CD4-positive, alpha-beta T cell treated with Interleukin-4 for 4 hours (primary cell): ENCODE measurements around the gene IFITM1.

Source experiments
- DNase-seq: peaks from one replicate; pipeline ENCODE4 v3.0.0-alpha.2; 2020

The IFITM1 gene

DNA sequence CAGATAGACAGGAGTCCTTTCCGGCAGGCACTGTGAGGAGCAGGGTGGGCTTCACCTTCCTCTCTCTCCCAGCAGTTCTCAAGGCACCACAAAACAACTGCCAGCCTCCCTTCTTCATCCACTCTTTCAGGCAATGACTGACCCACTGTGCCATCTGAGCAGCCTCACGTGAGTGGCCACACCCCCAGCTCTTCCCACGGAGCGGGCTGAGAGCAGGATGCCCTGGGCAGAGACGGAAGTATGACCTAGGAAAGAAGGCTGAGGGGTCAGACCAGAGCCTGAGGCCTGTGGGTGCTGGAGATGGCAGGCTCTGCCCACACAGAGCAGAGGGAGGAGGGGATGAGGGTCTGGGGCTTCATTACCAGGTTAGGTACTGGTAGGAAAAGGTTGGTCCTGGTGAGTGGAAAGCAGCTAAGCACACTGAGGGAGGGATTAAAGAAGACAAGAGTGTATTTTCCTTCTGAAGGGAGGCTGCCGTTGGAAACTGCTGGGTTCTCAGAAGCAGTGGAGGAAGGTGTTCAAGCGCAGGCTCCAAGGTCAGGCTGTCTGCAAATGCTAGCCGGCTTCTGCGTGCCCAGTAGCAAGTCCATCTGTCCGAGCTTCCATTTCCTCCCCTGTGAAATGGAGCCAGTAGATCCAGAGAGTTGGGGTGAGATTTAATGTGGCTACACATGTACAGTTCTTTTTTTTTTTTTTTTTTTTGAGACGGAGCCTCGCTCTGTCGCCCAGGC, 31.0 kb upstream of the IFITM1 start:
- no peak for DNase-seq

DNA sequence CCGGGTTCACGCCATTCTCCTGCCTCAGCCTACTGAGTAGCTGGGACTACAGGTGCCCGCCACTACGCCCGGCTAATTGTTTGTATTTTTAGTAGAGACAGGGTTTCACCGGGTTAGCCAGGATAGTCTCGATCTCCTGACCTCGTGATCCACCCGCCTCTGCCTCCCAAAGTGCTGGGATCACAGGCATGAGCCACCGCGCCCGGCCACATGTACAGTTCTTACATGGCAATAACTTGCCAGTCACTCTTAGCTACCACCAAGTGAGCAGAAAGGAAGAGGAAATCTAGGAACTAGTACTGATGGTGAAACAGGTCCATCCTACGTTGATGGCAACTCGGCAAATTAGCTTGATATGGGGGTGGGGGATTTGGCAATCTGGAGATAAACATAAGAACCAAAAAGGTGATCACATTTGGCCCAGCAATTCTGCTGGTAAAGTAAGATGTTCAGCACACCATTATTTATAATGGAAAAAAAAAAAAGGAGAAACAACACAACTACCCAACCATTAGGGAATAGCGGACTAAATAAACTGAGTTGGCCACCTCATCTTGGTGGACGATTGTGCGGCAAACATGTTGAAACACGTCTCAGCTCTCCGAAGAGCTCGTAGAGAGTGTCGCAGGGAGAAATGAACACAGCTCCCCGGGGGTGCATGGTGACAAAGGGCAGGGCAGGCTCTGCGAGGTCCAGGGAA, 30.3 kb upstream of the IFITM1 start:
- DNase-seq: no peak

DNA sequence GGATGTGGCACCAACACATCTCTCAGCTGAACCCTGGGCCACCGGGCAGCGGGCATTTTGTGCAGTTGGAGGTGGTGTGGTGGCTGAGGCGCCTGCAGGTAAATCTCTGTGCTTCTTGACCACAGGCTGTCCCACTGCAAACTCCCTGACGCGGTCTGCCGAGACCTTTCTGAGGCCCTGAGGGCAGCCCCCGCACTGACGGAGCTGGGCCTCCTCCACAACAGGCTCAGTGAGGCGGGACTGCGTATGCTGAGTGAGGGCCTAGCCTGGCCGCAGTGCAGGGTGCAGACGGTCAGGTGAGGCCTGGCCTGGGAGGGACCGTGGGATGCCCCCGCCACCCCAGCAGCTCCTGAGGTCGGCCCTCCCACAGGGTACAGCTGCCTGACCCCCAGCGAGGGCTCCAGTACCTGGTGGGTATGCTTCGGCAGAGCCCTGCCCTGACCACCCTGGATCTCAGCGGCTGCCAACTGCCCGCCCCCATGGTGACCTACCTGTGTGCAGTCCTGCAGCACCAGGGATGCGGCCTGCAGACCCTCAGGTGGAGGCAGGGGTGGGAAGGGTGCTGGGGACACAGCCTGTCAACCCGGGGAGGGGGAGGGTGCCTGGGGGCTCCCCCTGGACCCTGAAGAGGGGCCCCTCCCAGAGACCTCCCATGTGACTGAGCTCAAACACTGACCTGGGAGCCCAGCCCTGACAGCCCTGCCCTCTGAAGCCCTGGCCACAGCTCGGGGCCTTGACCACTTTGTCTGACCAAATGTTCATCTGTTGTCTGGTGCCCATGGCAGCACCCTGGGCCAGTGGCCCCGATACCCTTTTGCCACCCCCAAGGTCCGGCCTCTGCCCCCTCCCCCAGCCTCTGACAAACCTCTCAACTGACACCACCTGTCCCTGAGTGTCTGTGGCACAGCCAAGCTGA, 29.5 kb upstream of the IFITM1 start:
- no peak for DNase-seq

DNA sequence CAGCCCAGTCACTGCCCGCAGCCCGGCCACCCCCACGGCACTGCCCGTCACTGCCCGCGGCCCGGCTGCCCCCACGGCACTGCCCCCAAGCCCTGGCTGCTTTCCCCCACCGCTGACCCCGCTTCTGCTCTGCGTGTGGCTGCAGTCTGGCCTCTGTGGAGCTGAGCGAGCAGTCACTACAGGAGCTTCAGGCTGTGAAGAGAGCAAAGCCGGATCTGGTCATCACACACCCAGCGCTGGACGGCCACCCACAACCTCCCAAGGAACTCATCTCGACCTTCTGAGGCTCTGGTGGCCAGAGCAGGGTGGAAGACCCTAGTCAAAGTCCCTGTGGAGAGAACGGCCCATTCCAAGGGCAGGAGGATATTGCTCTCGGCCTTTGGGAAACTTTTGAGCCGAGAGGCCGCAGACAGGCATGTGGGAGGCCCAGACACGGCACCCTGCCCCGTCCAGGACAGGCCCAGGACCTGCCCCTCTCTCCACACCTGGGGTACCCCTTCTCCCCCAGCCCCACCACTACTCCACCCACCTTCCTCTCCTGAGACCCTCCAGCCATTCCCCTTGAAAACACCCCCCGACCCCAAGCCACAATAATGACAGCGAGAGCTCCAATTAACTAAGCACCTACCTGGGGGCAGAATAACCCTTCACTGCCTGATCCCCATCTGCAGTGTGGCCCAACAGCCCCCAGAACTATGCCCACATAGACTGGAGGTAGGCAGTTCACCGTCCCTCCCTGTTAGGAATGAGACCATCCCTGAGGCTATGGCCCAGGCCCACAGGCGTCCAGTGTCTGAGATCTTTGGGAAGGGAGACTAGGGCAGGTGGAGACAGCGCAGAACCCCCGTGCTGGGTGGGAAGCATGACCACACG, 28.6 kb upstream of the IFITM1 start:
- DNase-seq: no peak

DNA sequence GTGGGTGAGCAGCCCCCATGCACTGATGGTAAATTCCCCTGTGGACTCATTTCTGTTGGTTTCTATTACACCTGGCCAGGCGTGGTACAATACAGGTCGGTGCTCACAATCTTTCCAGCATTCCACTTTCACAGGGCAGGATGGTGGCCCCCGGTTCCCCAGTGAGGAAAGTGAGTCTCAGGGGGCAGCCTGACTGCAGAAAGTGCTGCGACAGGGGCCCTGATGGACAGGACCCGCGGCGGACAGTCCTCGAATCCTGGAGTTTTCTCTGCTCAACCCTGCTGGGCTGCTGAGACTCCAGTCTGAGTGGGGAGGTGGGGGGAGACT, 28.0 kb upstream of the IFITM1 start:
- DNase-seq: no peak

DNA sequence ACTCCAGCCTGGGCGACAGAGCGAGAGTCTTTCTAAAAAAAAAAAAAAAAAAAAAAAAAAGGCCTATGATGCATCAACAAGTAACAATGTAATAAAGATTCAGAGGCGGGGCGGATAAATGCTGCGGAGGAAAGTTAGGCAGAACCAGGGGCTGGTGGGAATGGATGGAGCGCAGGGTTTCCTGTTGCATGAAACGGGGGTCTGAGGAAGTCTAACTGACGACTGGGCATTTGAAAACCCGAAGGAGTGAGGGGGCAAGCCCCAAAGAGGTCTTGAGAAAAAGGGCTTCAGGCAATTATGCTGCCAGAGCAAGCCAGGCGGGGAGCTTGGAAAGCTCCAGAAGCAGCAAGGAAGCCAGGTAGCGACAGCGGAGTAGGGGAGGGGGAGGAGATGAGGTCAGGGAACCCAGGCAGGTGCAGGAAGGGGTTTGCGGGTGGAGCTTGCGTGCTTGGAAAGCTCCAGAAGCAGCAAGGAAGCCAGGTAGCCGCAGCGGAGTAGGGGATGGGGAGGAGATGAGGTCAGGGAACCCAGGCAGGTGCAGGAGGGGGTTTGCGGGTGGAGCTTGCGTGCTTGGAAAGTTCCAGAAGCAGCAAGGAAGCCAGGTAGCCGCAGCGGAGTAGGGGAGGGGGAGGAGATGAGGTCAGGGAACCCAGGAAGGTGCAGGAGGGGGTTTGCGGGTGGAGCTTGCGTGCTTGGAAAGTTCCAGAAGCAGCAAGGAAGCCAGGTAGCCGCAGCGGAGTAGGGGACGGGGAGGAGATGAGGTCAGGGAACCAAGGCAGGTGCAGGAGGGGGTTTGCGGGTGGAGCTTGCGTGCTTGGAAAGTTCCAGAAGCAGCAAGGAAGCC, 26.6 kb upstream of the IFITM1 start:
- DNase-seq: peak; percentile 49

DNA sequence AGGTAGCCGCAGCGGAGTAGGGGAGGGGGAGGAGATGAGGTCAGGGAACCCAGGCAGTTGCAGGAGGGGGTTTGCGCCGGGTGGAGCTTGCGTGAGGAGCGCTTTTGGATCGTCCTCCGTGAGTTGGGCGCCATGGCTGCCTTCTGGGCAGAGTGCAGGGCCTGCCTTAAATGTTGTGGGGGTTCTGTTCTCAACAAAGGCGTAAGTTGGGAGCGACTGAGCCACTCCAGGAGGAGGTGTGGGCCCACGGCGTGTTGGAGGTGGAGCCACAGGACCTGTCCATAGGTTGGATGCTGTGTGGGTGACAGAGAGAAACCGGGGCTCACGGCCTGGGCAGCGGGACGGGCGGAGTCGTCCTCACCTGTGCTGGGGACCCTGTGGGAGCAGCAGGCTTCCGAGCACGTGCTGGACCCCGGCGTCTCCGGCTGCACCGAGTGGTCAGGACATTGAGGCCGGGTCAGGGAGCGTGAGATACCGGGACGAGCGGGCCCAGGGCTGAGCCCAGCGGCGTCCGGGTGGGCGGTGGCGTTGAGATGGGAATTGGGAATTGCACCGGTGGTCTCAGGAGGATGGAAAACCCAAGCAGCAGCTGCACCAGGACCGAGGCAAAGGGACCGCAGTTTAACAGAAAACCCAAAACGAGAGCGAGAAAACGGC, 25.9 kb upstream of the IFITM1 start:
- DNase-seq: peak; percentile 27

DNA sequence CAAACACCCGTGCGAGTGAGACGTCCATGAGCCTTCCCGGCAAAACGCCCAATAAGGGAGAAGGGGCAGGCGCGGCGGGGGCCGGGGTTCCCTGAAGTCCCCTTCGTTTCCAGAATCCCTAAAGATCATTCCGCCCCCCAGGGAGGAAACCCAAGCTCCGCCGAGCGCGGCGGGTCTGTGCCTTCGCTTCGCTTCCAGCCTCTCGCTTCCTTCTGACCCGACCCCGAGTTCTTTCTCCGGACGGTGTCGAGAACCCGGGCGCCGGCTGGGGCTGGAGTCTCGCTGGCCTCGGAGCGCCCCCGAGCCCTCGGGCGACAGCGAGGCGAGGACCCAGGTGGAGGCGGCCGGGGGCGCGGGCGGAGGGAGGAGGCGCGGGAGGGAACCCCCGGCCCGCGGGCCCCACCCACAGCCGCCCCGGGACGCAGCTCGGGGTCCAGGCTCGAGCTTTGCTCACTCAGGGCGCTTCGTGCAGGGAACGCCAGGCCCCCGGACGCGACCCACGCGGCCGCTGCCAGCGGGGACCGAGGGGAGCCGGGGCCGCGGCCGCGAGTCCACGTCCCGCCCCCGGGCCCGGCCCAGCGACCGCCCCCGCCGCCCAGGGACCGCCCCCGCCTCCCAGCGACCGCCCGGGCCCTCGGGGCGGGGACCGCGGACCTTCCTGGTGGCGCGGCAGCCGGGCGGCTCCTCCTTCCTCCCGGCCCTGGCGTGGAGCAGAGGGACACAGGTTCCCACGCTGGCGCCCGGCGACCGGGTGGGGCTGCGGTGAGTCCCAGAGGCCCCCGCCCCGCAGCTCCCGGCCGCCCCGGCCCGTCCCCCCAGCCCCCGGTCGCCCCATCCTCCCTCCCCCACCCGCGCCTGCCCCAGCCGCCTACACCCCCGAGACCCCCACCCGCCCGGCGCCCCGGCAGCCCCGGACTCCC, 25.1 kb upstream of the IFITM1 start, which contains the start of gene PGGHG:
Gene PGGHG (plus strand): TSS at position 649 of the 920 bp plus-strand sequence. CDS start 691 bp downstream, outside the sequence.
- no peak for DNase-seq

DNA sequence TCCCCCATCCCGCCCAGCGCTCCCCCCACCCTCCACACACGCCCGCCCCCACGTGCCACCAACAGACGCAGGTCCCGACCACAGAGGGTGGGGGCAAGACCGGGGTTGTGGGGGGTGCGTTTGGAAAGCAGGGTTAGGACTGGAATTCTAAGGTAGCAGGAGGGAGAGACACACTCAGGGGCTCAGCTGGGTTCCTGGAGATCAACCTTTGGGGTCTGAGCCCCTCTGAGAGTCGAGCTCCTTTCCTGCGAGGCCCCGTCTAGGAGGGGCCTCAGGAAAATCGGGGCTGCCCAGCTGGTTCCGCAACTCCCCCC, 24.5 kb upstream of the IFITM1 start:
- no peak for DNase-seq

DNA sequence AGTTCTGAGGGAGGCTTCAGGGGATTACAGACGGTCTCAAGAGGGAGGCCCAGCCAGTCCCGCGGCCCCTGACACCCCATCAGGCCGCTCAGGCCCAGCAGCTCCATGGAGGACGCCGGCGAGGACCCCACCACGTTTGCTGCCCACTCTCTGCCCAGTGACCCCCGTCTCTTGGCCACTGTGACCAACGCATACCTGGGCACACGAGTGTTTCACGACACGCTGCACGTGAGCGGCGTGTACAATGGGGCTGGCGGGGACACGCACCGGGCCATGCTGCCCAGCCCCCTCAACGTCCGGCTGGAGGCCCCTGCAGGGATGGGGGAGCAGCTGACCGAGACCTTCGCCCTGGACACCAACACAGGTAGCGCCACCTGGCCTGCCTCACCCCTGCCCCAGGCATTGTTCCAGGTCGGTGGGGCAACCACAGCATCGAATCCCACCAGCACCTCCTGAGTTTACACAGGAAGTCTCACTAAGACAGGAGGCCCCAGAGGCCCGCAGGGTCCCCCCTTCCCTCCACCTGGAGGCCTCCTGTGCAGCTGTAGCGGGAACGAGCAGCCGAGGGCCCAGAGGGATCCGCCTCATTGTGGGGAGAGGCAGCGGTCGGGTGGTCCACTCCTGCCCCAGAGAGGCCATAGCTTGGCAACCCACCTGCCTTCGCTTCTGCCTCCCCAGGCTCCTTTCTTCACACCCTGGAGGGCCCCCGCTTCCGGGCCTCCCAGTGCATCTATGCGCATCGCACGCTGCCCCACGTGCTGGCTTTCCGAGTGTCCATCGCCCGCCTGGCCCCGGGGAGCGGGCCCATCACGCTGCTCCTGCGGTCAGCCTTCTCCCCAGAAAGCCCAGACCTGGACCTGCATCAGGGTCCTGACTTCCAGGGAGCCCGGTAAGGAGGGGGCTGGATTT, 23.9 kb upstream of the IFITM1 start:
- DNase-seq: no peak

DNA sequence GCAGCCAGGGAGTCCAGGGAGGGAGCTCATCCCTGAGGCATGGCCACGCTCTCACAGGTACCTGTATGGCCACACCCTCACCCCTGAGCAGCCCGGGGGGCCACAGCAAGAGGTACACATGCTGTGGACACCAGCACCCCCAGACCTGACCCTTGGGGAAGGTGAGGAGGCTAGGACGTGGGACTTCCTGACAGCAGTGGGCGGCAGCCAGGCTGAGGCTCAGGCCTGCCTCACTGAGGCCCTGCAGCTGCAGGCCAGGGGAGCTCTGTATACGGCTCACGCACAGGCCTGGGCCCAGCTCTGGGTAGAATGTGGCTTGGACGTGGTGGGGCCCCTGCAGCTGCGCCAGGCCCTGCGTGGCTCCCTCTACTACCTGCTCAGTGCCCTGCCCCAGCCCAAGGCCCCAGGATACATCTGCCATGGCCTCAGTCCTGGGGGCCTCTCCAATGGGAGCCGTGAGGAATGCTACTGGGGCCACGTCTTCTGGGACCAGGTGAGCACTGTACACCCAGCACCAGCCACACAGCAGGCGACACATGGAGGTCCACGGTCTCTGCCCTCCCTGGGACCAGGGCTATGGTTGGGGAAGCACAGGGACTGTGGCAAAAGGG, 23.1 kb upstream of the IFITM1 start:
- DNase-seq: no peak

DNA sequence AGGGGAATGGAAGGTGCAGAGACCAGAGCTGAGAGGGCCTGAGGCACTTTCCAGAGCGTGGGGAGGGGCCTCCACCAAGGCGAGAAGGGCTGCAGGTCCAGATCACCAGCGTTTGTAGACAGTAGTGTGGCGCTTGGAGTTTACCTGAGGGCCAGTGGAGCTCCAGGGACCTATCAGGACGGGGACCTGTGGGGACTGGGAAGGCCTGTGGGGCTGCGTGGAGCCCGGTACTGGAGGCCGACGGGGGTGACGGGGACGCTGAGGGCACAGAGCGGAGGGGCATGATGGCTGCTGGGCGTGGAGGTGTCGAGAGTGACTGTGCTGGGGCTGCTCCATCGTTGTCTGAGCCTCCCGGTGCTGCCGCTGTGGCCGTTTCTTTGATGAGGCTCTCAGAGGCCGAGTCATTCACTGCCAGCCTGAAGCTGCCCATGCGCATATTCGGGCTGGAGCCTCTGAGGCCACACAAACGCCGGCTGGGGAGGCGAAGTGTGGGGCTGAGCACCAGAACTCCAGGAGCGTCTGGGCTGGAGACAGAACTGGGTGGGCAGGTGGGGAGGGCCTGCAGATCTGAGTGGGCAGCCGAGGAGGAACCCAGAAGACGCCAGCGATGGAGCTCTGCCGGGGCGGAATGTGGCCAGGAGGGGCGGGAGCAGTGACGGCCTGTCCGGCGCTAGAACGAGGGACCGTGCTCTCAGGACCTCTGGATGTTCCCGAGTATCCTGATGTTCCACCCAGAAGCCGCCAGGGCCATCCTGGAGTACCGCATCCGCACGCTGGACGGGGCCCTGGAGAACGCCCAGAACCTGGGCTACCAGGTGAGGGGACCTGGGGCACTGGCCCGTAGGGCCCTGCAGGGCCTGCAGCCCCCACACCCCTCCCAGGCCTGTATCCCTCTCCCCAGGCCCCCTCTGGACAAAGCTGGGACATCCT, 22.3 kb upstream of the IFITM1 start:
- no peak for DNase-seq

DNA sequence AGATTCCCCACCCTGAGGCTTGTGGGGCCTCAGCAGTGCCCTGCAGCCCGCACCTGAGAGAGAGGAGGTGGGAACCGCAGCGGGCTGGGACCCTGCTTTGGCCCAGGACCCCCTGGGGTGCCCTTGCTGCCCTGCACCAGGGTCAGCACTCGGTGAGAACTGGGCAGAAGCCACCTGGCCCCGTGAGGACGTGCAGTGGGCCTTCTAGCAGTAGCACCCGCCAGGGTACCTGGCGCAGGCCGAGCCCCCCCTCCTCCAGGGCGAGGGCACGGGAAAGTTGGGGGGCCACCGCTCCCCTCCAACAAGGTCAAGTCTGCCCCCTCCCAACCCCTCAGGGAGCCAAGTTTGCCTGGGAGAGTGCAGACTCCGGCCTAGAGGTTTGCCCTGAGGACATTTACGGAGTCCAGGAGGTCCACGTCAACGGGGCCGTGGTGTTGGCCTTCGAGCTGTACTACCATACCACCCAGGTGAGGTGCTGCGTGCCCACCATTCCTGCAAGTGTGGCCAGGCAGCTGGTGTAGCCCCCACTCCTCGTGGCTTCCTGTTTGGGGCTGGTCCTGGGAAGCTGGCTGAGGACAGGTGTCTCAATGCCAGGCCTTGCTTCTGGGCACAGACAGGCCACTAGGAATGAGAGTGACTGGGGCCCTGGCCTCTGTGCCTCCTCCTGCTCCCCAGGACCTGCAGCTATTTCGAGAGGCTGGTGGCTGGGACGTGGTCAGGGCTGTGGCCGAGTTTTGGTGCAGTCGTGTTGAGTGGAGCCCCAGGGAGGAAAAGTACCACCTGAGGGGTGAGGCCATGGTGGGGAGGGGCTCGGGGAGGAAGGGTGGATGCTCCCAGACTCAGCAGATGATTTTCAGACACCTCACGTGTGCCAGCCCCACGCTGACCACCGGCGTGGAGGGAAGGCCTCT, 21.4 kb upstream of the IFITM1 start:
- no peak for DNase-seq

DNA sequence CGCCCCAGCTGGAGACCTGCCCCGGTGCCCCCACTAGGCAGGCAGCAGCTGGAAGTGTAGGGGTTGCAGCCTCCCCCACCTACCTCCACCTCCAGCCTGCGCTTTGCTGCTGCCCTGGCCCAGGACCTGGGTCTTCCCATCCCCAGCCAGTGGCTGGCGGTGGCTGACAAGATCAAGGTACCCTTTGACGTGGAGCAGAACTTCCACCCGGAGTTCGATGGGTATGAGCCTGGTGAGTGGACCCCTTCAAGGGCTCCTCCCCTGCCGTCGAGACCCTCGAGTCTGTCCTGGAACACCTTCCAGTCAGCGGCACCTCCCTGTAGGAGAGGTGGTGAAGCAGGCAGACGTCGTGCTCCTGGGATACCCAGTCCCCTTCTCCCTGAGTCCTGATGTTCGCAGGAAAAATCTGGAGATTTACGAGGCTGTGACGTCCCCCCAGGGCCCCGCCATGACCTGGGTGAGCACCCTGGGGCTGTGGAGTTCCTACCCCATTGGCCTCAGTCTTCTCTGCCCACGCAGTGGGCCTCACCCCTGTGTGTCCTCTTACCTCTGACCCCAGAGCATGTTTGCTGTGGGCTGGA, 20.5 kb upstream of the IFITM1 start:
- DNase-seq: no peak

DNA sequence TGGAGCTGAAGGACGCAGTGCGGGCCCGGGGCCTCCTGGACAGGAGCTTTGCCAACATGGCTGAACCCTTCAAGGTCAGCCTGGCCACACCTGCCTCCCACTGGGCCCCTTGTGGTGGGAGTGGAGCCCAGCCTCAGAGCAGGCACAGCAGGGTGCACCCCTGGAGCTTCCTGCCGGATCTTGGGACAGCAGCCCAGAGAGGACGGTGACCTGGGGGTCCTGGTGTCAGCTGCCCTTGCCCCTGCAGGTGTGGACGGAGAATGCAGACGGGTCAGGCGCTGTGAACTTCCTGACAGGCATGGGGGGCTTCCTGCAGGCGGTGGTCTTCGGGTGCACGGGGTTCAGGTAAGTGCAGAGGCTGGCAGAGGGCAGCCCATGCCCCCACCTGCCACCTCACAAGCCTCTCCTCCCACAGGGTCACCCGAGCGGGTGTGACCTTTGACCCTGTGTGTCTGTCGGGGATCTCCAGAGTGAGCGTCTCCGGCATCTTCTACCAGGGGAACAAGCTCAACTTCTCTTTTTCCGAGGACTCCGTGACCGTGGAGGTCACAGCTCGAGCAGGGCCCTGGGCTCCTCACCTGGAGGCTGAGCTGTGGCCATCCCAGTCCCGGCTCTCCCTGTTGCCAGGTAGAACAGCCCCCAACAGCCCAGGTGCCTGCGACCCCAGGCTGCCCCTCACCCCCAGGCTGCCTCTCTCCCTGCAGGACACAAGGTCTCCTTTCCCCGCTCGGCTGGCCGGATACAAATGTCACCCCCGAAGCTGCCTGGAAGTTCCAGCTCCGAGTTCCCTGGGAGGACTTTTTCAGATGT, 19.8 kb upstream of the IFITM1 start:
- DNase-seq: no peak
